ENCODE data around the gene JARID2. TPM values are rescaled to one million over a fixed set of nuclear protein-coding genes. Genes with fewer than 3 reads are reported as not detected.

The JARID2 gene
- total RNA-seq, 1 experiment from 2014 or later = 6.0 TPM

DNA sequence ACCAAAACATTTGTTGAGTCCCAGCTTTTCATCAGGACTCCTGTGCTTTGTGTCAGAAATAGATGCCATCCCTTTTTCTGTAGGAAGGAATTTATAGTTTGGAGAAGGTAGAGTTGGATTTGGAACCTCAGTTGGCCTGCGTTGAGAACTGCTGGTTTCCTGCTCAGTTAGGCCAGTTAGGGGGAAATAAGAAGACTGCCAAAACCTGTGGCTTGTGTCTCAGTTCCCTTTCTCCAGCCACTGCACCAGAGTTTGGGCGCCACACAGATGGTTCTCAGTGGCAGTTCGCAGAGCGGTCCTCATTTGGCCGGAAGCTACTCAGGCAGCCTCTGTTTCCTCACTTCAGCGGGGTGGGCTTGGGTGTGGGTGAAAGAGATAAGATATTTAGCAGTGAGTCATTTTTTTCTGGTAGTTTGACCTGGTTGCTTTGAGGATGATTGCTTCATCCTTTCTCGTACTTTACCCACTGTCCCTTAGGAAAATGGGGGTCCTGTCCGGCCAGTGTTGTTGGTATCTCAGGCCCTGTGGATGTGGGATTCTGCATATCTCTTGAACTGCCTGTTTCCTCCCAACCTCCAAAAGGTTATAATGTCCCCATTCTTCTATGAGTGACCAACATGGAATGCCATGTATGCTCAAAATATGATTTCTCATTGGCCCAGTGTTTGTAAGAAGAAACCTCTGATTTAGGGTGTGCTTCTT, 53.7 kb downstream of the JARID2 start:
- no TSS peak for BruUV-seq (replicated peaks)
- Histone ChIP-seq H3K9me3 (ENCODE audit: control insufficient read depth, insufficient read depth, low read depth, low read length) (no peaks in the 10 kb centered on the region), H3K27me3 (ENCODE audit: control insufficient read depth, insufficient read depth, low read length) (no peaks in the 10 kb centered on the region), H3K4me3 (ENCODE audit: low read depth in 2 of 2, low read length in 2 of 2) (no peak overlapping the region), H3K4me1 (ENCODE audit: control insufficient read depth, insufficient read depth, low read length) (no peaks in the 10 kb centered on the region), H3K36me3 (ENCODE audit: control insufficient read depth, insufficient read depth, low read length) (no peaks in the 10 kb centered on the region), H3K27ac (ENCODE audit: low read length) (no peak overlapping the region)
- DNase-seq (ENCODE audit: low read depth, low spot score) (no peak), ATAC-seq (no peak)
- POLR2A ChIA-PET = no interaction called here
- intact Hi-C loops (cut with micrococcal nuclease; ENCODE audit: unreplicated experiment) = no loop called here
- in situ Hi-C loops (cut with HindIII; ENCODE audit: low pct_unique_long_range_greater_than_20kb, low sequenced_read_pairs) = no loop called here
- no peak for TF ChIP-seq TCF7L2 (IDR thresholded peaks at IDR 0.05; ENCODE audit: low read depth, low read length)
- no peak for TF ChIP-seq REST (IDR thresholded peaks at IDR 0.05; ENCODE audit: insufficient read depth in 1 of 2, low read depth in 2 of 2, low read length in 1 of 2)
- CTCF ChIA-PET = no interaction called here

GRCh38 chr6:15301179-15302006, 55.5 kb downstream of the JARID2 start:
- H3K27me3 ChIP-seq (ENCODE audit: control insufficient read depth, insufficient read depth, low read length) = no peaks in the 10 kb centered on the region
- ChIA-PET POLR2A (no interaction called here), CTCF (no interaction called here)
- in situ Hi-C loops (cut with HindIII; ENCODE audit: low pct_unique_long_range_greater_than_20kb, low sequenced_read_pairs) = no loop called here
- no peaks in the 10 kb centered on the region for H3K36me3 ChIP-seq (ENCODE audit: control insufficient read depth, insufficient read depth, low read length)
- intact Hi-C loops (cut with micrococcal nuclease; ENCODE audit: unreplicated experiment) = no loop called here
- no peaks in the 10 kb centered on the region for H3K9me3 ChIP-seq (ENCODE audit: control insufficient read depth, insufficient read depth, low read depth, low read length)
- TF ChIP-seq REST (IDR thresholded peaks at IDR 0.05; ENCODE audit: insufficient read depth in 1 of 2, low read depth in 2 of 2, low read length in 1 of 2) (no peak), TCF7L2 (IDR thresholded peaks at IDR 0.05; ENCODE audit: low read depth, low read length) (no peak), SIN3A (IDR thresholded peaks at IDR 0.05; ENCODE audit: borderline replicate concordance, insufficient read depth, low read depth, low read length) (no peak), POLR2AphosphoS5 (IDR thresholded peaks at IDR 0.05; ENCODE audit: low read depth, low read length) (no peak)
- TF ChIP-seq, protein P1, sequence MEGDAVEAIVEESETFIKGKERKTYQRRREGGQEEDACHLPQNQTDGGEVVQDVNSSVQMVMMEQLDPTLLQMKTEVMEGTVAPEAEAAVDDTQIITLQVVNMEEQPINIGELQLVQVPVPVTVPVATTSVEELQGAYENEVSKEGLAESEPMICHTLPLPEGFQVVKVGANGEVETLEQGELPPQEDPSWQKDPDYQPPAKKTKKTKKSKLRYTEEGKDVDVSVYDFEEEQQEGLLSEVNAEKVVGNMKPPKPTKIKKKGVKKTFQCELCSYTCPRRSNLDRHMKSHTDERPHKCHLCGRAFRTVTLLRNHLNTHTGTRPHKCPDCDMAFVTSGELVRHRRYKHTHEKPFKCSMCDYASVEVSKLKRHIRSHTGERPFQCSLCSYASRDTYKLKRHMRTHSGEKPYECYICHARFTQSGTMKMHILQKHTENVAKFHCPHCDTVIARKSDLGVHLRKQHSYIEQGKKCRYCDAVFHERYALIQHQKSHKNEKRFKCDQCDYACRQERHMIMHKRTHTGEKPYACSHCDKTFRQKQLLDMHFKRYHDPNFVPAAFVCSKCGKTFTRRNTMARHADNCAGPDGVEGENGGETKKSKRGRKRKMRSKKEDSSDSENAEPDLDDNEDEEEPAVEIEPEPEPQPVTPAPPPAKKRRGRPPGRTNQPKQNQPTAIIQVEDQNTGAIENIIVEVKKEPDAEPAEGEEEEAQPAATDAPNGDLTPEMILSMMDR (IDR thresholded peaks at IDR 0.05) = no peak
- H3K4me3 ChIP-seq (ENCODE audit: low read depth in 2 of 2, low read length in 2 of 2) = no peak overlapping the region
- H3K4me1 ChIP-seq (ENCODE audit: control insufficient read depth, insufficient read depth, low read length) = no peaks in the 10 kb centered on the region
- H3K27ac ChIP-seq (ENCODE audit: low read length) = no peak overlapping the region
- ATAC-seq (no peak), DNase-seq (ENCODE audit: low read depth, low spot score) (no peak)
- no TSS peak for BruUV-seq (replicated peaks)
